Caco-2 (cell line): ENCODE results near the gene NFIX. TPM values are rescaled to one million over a fixed set of nuclear protein-coding genes. Genes with fewer than 3 reads are reported as not detected.

ENCODE experiments used
- BruUV-seq: library from RNA; stranded (reverse); fragments of 400-500 nt; replicated peaks from 2 replicates; lab custom pipeline; 2021; lab: Mats Ljungman, UMichigan
- CTCF ChIA-PET: fragments of 300-600 bp; sonication (Branson Sonifier 250); formaldehyde crosslinking; loops from one replicate; lab custom pipeline; 2022; ENCODE audit warnings: antibody characterized with exemption; lab: Charles Lee
- POLR2A ChIA-PET: fragments of 300-600 bp; sonication (Branson Sonifier 250); formaldehyde crosslinking; loops from one replicate; lab custom pipeline; 2022; ENCODE audit warnings: antibody characterized with exemption; lab: Charles Lee
- DNase-seq, 2 experiments: peaks; one replicate each; pipeline versions ENCODE4 v3.0.0 to v3.0.0-alpha.2; 2020 to 2022
- H3K27me3 ChIP-seq: replicated peaks from 2 replicates; pipeline ENCODE4 v1.6.0; 2011; ENCODE audit warnings: low read length; ENCODE audit not compliant: control insufficient read depth, insufficient read depth
- H3K36me3 ChIP-seq: 2 replicates; pipeline ENCODE4 v1.5.1; 2011; ENCODE audit warnings: low read length; ENCODE audit not compliant: control insufficient read depth, insufficient read depth
- H3K4me1 ChIP-seq: fragments of 250-450 bp; sonication (Bioruptor Pico); 2 replicates; pipeline ENCODE4 v1.5.1; 2020; ENCODE audit warnings: mild to moderate bottlenecking
- H3K4me3 ChIP-seq: 2 replicates; pipeline ENCODE4 v1.5.1; 2011; ENCODE audit warnings: low read depth, mild to moderate bottlenecking, control low read depth, low read length
- H3K9me3 ChIP-seq: fragments of 250-450 bp; sonication (Bioruptor Pico); 2 replicates; pipeline ENCODE4 v1.5.1; 2020; ENCODE audit warnings: mild to moderate bottlenecking, moderate library complexity
- H3K27ac Mint-ChIP-seq: one replicate; pipeline ENCODE4 v1.8.0; 2022; ENCODE audit warnings: mixed read lengths; ENCODE audit not compliant: unreplicated experiment
- H3K27me3 Mint-ChIP-seq: one replicate; pipeline ENCODE4 v1.8.0; 2022; ENCODE audit warnings: mixed read lengths; ENCODE audit not compliant: insufficient read depth, unreplicated experiment
- H3K36me3 Mint-ChIP-seq: one replicate; pipeline ENCODE4 v1.8.0; 2022; ENCODE audit warnings: mild to moderate bottlenecking, mixed read lengths; ENCODE audit not compliant: insufficient read depth, unreplicated experiment
- H3K4me1 Mint-ChIP-seq: one replicate; pipeline ENCODE4 v1.8.0; 2022; ENCODE audit warnings: low read depth, mixed read lengths; ENCODE audit not compliant: unreplicated experiment
- H3K4me3 Mint-ChIP-seq: one replicate; pipeline ENCODE4 v1.8.0; 2022; ENCODE audit warnings: mild to moderate bottlenecking, moderate library complexity, mixed read lengths; ENCODE audit not compliant: unreplicated experiment
- H3K9me3 Mint-ChIP-seq: one replicate; pipeline ENCODE4 v1.8.0; 2022; ENCODE audit warnings: mixed read lengths; ENCODE audit not compliant: unreplicated experiment
- intact Hi-C: fragments of 100-400 bp; cut with micrococcal nuclease; formaldehyde crosslinking; loops from one replicate; pipeline ENCODE4 v1.10.0; 2022; ENCODE audit not compliant: unreplicated experiment
- total RNA-seq: library from RNA; stranded (reverse); gene quantifications from 2 replicates; pipeline ENCODE4 v1.2.3, GENCODE V29; 2022
- TF ChIP-seq, protein P1 (sequence below), 2 experiments: fragments of 200-600 bp in 1 of 2; IDR thresholded peaks; 1 replicate in 1 of 2; 2 replicates in 1 of 2; pipeline versions ENCODE4 v1.5.1 to v1.8.0; 2011 to 2022; ENCODE audit warnings: antibody characterized with exemption in 1 of 2, control low read depth in 1 of 2, inconsistent platforms in 1 of 2, low read depth in 1 of 2, low read length in 1 of 2, mild to moderate bottlenecking in 1 of 2, moderate library complexity in 1 of 2; ENCODE audit not compliant: insufficient read depth in 1 of 2, severe bottlenecking in 1 of 2, unreplicated experiment in 1 of 2

The NFIX gene
- total RNA-seq, 1 experiment from 2014 or later: 0.82 TPM

DNA sequence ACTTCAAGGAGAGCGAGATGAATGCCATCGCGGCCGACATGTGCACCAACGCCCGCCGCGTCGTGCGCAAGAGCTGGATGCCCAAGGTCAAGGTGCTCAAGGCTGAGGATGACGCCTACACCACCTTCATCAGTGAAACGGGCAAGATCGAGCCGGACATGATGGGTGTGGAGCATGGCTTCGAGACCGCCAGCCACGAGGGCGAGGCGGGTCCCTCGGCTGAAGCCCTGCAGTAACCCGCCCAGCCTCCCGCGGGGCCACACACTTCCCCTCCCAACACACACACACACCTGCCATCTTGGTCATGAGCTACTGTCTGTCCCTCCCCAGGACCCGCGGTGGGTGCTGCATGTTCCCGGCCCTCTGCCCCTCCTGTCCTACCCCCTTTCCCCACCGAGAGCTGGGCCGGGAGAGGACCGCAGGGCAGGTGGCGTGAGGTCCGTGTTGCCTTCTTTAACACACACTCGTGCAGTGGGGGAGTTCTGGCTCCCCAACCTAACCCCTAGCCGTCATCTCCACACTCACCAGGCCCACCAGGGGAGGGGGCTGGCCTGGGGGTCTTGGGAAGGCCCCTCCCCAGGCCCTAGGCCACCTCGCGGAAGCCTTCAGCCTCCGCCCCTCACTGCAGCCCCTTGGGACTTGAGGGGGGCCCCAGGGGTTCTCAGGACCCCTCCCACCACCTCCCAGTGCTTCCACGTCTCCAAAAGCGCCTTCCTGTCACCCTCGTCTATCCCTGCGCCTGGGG lies 143.1 kb downstream of the NFIX start:
- Histone ChIP-seq H3K36me3 (peaks cover 1% of the 10 kb centered on the region; the same call in 1 of the 2 replicates), H3K27me3 (no peaks in the 10 kb centered on the region), H3K4me1 (peaks cover 3% of the 10 kb centered on the region; the same call in 1 of the 2 replicates), H3K9me3 (no peaks in the 10 kb centered on the region), H3K4me3 (no peak overlapping the region)
- Mint-ChIP-seq H3K9me3 (no peaks in the 10 kb centered on the region), H3K4me3 (no peak overlapping the region), H3K27ac (no peak overlapping the region), H3K27me3 (no peaks in the 10 kb centered on the region), H3K36me3 (peaks cover 40% of the 10 kb centered on the region), H3K4me1 (no peaks in the 10 kb centered on the region)
- ChIA-PET CTCF (no interaction called here), POLR2A (no interaction called here)
- BruUV-seq: no TSS peak
- intact Hi-C loops: no loop called here
- TF ChIP-seq, protein P1, sequence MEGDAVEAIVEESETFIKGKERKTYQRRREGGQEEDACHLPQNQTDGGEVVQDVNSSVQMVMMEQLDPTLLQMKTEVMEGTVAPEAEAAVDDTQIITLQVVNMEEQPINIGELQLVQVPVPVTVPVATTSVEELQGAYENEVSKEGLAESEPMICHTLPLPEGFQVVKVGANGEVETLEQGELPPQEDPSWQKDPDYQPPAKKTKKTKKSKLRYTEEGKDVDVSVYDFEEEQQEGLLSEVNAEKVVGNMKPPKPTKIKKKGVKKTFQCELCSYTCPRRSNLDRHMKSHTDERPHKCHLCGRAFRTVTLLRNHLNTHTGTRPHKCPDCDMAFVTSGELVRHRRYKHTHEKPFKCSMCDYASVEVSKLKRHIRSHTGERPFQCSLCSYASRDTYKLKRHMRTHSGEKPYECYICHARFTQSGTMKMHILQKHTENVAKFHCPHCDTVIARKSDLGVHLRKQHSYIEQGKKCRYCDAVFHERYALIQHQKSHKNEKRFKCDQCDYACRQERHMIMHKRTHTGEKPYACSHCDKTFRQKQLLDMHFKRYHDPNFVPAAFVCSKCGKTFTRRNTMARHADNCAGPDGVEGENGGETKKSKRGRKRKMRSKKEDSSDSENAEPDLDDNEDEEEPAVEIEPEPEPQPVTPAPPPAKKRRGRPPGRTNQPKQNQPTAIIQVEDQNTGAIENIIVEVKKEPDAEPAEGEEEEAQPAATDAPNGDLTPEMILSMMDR (IDR thresholded peaks at IDR 0.05; ENCODE audit: insufficient read depth in 1 of 2, low read depth in 1 of 2, low read length in 1 of 2, severe bottlenecking in 1 of 2, unreplicated experiment in 1 of 2): no peak
- no peak for DNase-seq

DNA sequence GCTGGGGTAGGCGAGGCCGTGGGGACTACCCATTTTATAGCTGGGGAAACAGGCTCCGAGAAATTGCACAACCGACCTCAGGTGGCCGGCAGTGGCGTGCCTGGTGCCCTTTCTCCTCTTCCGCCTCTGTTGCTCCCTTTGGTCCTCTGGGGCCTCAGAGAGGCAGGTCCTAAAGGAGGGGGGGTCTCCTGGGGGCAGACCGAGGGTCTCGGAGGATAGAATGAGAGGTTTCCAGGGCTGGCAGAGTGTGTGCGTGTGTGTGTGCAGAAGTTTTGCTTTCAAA lies 143.6 kb downstream of the NFIX start:
- ChIA-PET POLR2A (interaction anchor here (0.6 kb wide), 1 partner anchor 137 kb away, joined by 3 read pairs; no protein-coding TSS in a partner anchor), CTCF (no interaction called here)
- peaks cover 3% of the 10 kb centered on the region; the same call in 1 of the 2 replicates for H3K4me1 ChIP-seq
- BruUV-seq: no TSS peak
- no peaks in the 10 kb centered on the region for H3K9me3 Mint-ChIP-seq
- no peak for DNase-seq
- no peak overlapping the region for H3K4me3 ChIP-seq
- peaks cover 1% of the 10 kb centered on the region; the same call in 1 of the 2 replicates for H3K36me3 ChIP-seq
- intact Hi-C loops: no loop called here
- no peaks in the 10 kb centered on the region for H3K27me3 Mint-ChIP-seq
- H3K36me3 Mint-ChIP-seq: peaks cover 37% of the 10 kb centered on the region
- H3K9me3 ChIP-seq: no peaks in the 10 kb centered on the region
- no peaks in the 10 kb centered on the region for H3K4me1 Mint-ChIP-seq
- H3K27me3 ChIP-seq: no peaks in the 10 kb centered on the region
- no peak overlapping the region for H3K4me3 Mint-ChIP-seq
- no peak overlapping the region for H3K27ac Mint-ChIP-seq
- TF ChIP-seq, protein P1 (IDR thresholded peaks at IDR 0.05; ENCODE audit: insufficient read depth in 1 of 2, low read depth in 1 of 2, low read length in 1 of 2, severe bottlenecking in 1 of 2, unreplicated experiment in 1 of 2): no peak

GRCh38 chr19:13139633-13140311 lies 144.5 kb downstream of the NFIX start:
- H3K4me3 Mint-ChIP-seq: no peak overlapping the region
- H3K36me3 Mint-ChIP-seq: peaks cover 43% of the 10 kb centered on the region
- peaks cover 3% of the 10 kb centered on the region; the same call in 1 of the 2 replicates for H3K4me1 ChIP-seq
- H3K9me3 Mint-ChIP-seq: no peaks in the 10 kb centered on the region
- TF ChIP-seq, protein P1 (IDR thresholded peaks at IDR 0.05; ENCODE audit: insufficient read depth in 1 of 2, low read depth in 1 of 2, low read length in 1 of 2, severe bottlenecking in 1 of 2, unreplicated experiment in 1 of 2): no peak
- ChIA-PET POLR2A (interaction anchor here (0.6 kb wide), 1 partner anchor 137 kb away, joined by 3 read pairs; no protein-coding TSS in a partner anchor), CTCF (no interaction called here)
- H3K27me3 ChIP-seq: no peaks in the 10 kb centered on the region
- intact Hi-C loops: no loop called here
- H3K4me1 Mint-ChIP-seq: no peaks in the 10 kb centered on the region
- TSS peak; percentile 44 for BruUV-seq
- H3K27ac Mint-ChIP-seq: no peak overlapping the region
- DNase-seq: no peak
- H3K27me3 Mint-ChIP-seq: no peaks in the 10 kb centered on the region
- no peak overlapping the region for H3K4me3 ChIP-seq
- no peaks in the 10 kb centered on the region for H3K9me3 ChIP-seq
- peaks cover 1% of the 10 kb centered on the region; the same call in 1 of the 2 replicates for H3K36me3 ChIP-seq
